ENCODE measurements around the gene CLEC4G. TPM values are rescaled to one million over a fixed set of nuclear protein-coding genes. Genes with fewer than 3 reads are reported as not detected.

Gene CLEC4G
- total and polyA plus RNA-seq, 9 of the 15 experiments (the other 6 are each of a cell fraction or from before 2014, with no cell fraction given), result not detected

- no peak for TF ChIP-seq ATF2 (CRISPR knock-in tag; IDR thresholded peaks at IDR 0.05)
Observed at GRCh38 chr19:7737215-7737614, 5.3 kb upstream of the CLEC4G start (continued).

DNA sequence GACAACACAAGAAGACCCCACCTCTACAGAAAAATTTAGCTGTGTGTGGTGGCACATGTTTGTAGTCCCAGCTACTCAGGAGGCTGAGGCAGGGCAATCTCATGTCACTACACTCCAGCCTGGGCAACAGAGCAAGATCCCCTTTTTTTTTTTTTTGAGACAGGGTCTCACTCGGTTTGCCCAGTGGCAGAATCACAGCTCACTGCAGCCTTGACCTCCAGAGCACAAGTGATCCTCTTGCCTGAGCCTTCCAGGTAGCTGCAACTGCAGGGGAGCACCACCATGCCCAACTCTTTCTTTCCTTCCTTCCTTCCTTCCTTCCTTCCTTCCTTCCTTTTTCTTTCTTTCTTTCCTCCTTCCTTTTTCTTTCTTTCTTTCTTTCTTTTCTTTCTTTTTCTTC lies 4.2 kb upstream of the CLEC4G start:
- H3K36me3 ChIP-seq (ENCODE audit: control insufficient read depth, insufficient read depth, low read length), result no peaks in the 10 kb centered on the region
- DNase-seq (ENCODE audit: extremely low read depth in 1 of 4, low spot score in 3 of 4) (no peak), ATAC-seq (no peak), FAIRE-seq (no peak)
- no peaks in the 10 kb centered on the region for H4K20me1 ChIP-seq (replicated peaks; ENCODE audit: control insufficient read depth, insufficient read depth, low read length)
- no peak for TF ChIP-seq TARDBP (IDR thresholded peaks at IDR 0.05)
- TF ChIP-seq FOXA1 (IDR thresholded peaks at IDR 0.05; ENCODE audit: borderline replicate concordance), result no peak
- peak; percentile 69 for TF ChIP-seq ZNF121 (CRISPR knock-in tag; conservative IDR thresholded peaks at IDR 0.05)
- POLR2A ChIA-PET, result interaction anchor here (0.6 kb wide), 1 partner anchor 169 kb away, joined by 3 read pairs; no protein-coding TSS in a partner anchor
- H3K27me3 ChIP-seq (ENCODE audit: control insufficient read depth in 2 of 2, insufficient read depth in 2 of 2, low read length in 2 of 2), result peaks cover 10 to 24% of the 10 kb centered on the region in 2 experiments; a peak in 4 of 5 replicates
- H3K4me3 ChIP-seq, result no peak overlapping the region
- intact Hi-C loops (cut with micrococcal nuclease), result no loop called here
- no TSS peak for BruUV-seq (replicated peaks)
- no peaks in the 10 kb centered on the region for H3K79me2 ChIP-seq (ENCODE audit: control insufficient read depth, insufficient read depth, low read length)
- CTCF ChIA-PET (ENCODE audit: low intra/inter-chr PET ratio), result no interaction called here
- peaks cover 0 to 3% of the 10 kb centered on the region in 2 experiments; a peak in 1 of 5 replicates for H3K4me1 ChIP-seq (replicated peaks in 1 of 2; ENCODE audit: control insufficient read depth in 2 of 2, insufficient read depth in 2 of 2, low read length in 2 of 2)
- H3K27ac ChIP-seq (ENCODE audit: extremely low read depth, low read depth, low read length), result no peak overlapping the region
- in situ Hi-C loops (cut with MboI), result no loop called here
- 0 out of 2 replicates have a peak, but pooled peaks cover 3% of the 10 kb centered on the region for H3K9me3 ChIP-seq (replicated peaks; ENCODE audit: control insufficient read depth, insufficient read depth, low read depth, low read length)
- 0% methylated on average over 1 of the region's 1 CpG for WGBS (ENCODE audit: insufficient coverage, low coverage, missing lambda C conversion rate)
- no peak overlapping the region for H2AFZ ChIP-seq (ENCODE audit: low read depth, low read length)
- H3K4me2 ChIP-seq (ENCODE audit: insufficient read depth, low read length), result no peak overlapping the region
- no peaks in the 10 kb centered on the region for H3K9me1 ChIP-seq (ENCODE audit: control insufficient read depth, insufficient read depth, low read length)
- no peak overlapping the region for H3K9ac ChIP-seq (ENCODE audit: insufficient read depth in 1 of 2, low read depth in 2 of 2, low read length in 2 of 2)
